ENCODE data around the gene DEXI.

The DEXI gene

GRCh38 chr16:10938796-10939648 is 3.2 kb downstream of the DEXI start:
- TF ChIP-seq, protein P1, sequence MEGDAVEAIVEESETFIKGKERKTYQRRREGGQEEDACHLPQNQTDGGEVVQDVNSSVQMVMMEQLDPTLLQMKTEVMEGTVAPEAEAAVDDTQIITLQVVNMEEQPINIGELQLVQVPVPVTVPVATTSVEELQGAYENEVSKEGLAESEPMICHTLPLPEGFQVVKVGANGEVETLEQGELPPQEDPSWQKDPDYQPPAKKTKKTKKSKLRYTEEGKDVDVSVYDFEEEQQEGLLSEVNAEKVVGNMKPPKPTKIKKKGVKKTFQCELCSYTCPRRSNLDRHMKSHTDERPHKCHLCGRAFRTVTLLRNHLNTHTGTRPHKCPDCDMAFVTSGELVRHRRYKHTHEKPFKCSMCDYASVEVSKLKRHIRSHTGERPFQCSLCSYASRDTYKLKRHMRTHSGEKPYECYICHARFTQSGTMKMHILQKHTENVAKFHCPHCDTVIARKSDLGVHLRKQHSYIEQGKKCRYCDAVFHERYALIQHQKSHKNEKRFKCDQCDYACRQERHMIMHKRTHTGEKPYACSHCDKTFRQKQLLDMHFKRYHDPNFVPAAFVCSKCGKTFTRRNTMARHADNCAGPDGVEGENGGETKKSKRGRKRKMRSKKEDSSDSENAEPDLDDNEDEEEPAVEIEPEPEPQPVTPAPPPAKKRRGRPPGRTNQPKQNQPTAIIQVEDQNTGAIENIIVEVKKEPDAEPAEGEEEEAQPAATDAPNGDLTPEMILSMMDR (IDR thresholded peaks at IDR 0.05; ENCODE audit: low read depth, low read length, missing control alignments) = no peak
- no peak overlapping the region; the same call in 1 of the 2 replicates for H3K4me3 ChIP-seq (ENCODE audit: low read depth, low read length)
- DNase-seq (ENCODE audit: low read depth) = no peak

DNA sequence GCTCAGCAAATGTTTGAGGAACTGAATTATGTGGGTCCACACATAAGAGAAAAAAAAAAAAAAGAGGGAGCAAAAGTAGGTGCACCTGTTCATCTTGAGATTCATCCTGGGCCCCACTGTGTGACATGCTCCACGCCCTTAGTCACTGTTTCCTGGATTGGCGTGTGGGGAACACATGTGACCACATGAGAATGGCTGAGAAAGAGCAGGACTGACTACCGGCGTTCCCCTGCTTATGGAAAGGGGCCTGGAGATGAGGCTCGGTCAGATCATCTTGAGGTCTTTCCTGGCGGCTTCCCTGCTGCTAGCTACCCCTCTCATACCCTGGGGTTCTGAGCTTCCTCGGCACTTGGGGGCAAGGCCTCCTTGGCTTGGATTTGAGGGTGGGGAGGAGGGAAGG is 3.9 kb downstream of the DEXI start:
- TF ChIP-seq, protein P1 (IDR thresholded peaks at IDR 0.05; ENCODE audit: low read depth, low read length, missing control alignments) = no peak
- H3K4me3 ChIP-seq (ENCODE audit: low read depth, low read length) = peak overlapping the region; percentile 7; the same call in 1 of the 2 replicates
- no peak for DNase-seq (ENCODE audit: low read depth)

DNA sequence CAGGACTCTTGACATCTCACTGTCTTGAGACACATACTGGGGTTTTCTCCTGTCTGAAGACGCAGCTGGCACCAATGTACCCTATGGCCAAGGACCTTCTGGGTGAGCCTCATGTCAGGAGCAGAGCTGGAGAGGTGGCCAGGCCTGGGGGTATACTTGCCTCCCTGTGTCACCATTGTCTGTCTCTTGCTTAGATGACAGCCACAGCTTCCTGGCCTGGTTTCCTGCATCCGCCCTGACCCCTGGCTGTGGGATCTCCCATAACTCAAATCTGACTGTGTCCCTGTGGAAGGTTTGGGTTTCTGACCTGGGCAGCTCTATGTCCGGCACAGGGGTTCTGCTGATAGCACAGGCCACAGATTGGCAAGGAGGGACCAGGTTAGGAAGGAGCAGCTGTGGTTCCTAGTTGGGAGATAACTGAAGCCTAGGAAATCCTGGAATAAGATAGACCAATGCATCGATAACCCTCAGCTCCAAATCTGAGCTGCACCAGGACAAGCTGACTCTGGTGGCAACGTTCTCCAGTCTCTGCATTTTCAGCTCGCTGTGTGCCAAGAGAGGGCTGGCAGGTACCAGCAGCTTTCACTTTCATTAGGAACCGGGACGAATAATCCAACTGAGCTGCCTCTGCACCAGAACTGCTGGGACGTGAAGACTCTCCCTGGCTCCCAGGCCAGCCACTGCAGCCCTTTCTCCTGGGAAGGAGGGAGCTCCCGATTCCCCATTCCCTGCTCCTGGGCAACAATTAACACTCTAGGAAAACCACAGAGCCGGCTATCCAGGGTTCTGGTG is 5.0 kb downstream of the DEXI start:
- DNase-seq (ENCODE audit: low read depth) = no peak
- TF ChIP-seq, protein P1 (IDR thresholded peaks at IDR 0.05; ENCODE audit: low read depth, low read length, missing control alignments) = no peak
- no peak overlapping the region for H3K4me3 ChIP-seq (ENCODE audit: low read depth, low read length)

GRCh38 chr16:10936272-10936984 is 5.8 kb downstream of the DEXI start:
- no peak overlapping the region for H3K4me3 ChIP-seq (ENCODE audit: low read depth, low read length)
- TF ChIP-seq, protein P1 (IDR thresholded peaks at IDR 0.05; ENCODE audit: low read depth, low read length, missing control alignments) = no peak
- no peak for DNase-seq (ENCODE audit: low read depth)

DNA sequence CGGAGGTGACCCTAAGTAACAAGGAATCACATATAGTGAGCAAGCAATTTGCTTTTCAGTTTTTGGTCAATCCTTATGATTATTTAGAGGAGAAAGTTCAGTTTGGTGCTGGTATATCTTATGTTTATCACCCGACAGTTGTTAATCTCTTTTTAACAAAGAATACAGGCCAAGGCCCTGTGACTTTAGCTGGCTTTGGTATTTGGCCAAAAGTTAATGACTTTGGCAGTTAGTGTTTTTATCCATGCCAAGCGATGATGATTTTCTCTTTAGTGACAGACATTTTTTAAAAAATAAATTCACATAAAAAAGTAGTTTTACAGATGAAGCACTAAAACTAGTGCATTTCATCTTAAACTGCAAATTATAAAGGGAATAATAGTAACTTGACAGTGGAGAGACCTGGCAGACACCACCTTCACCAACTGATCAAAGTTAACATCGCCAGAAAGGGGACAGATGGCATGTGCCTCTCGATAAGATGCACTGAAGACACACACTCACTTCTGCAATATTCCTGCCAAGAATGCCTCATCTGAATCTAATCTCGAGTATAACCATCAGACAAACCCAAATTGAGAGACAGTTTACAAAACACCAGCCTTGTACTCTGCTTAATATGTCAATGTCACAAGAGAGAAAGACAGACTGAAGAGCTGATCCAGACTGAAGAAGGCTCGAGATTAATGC is 6.9 kb downstream of the DEXI start:
- no peak overlapping the region for H3K4me3 ChIP-seq (ENCODE audit: low read depth, low read length)
- no peak for DNase-seq (ENCODE audit: low read depth)

More for the DNA sequence above, 6.9 kb downstream of the DEXI start:
- TF ChIP-seq, protein P1 (IDR thresholded peaks at IDR 0.05; ENCODE audit: low read depth, low read length, missing control alignments) = no peak
